Testis (tissue), 2 donors: ENCODE results near the gene TGFBR3.

Source experiments
- CTCF ChIP-seq, 3 experiments: fragments of 450-650 bp in 2 of 3; fragments of 200-600 bp in 1 of 3; sonication (generic) in 1 of 3; IDR thresholded peaks; one replicate each; pipeline ENCODE4 v1.5.1; 2016 to 2019; ENCODE audit warnings: antibody characterized with exemption in 3 of 3, mild to moderate bottlenecking in 2 of 3, moderate library complexity in 1 of 3
- POLR2A ChIP-seq: fragments of 450-650 bp; IDR thresholded peaks from one replicate; pipeline ENCODE4 v1.6.1; 2017; ENCODE audit warnings: antibody characterized with exemption, mild to moderate bottlenecking, moderate library complexity

- TF ChIP-seq CTCF (IDR thresholded peaks at IDR 0.05) (no peak), POLR2A (no peak)
Observed at GRCh38 chr1:91635763-91636162, 250.2 kb downstream of the TGFBR3 start.
